ENCODE results near the gene MTAP. TPM values are rescaled to one million over a fixed set of nuclear protein-coding genes. Genes with fewer than 3 reads are reported as not detected.

Gene MTAP
- total RNA-seq, 1 donor: 30.4 TPM

- Histone ChIP-seq H3K27ac (ENCODE audit: low read depth, low read length) (no peak overlapping the region), H3K36me3 (ENCODE audit: insufficient read depth, low read length) (no peaks in the 10 kb centered on the region), H3K4me2 (ENCODE audit: insufficient read depth, low read length) (no peak overlapping the region), H4K20me1 (ENCODE audit: insufficient read depth, low read length) (no peaks in the 10 kb centered on the region), H2AFZ (ENCODE audit: low read length) (no peak overlapping the region), H3K4me3 (ENCODE audit: insufficient read depth, low read length) (no peak overlapping the region), H3K27me3 (ENCODE audit: insufficient read depth, low read length) (no peaks in the 10 kb centered on the region), H3K9me3 (ENCODE audit: low read depth, low read length) (no peaks in the 10 kb centered on the region), H3K79me2 (ENCODE audit: insufficient read depth, low read length) (no peaks in the 10 kb centered on the region), H3K4me1 (ENCODE audit: insufficient read depth, low read length) (peaks cover 18% of the 10 kb centered on the region)
- TF ChIP-seq, protein P1, sequence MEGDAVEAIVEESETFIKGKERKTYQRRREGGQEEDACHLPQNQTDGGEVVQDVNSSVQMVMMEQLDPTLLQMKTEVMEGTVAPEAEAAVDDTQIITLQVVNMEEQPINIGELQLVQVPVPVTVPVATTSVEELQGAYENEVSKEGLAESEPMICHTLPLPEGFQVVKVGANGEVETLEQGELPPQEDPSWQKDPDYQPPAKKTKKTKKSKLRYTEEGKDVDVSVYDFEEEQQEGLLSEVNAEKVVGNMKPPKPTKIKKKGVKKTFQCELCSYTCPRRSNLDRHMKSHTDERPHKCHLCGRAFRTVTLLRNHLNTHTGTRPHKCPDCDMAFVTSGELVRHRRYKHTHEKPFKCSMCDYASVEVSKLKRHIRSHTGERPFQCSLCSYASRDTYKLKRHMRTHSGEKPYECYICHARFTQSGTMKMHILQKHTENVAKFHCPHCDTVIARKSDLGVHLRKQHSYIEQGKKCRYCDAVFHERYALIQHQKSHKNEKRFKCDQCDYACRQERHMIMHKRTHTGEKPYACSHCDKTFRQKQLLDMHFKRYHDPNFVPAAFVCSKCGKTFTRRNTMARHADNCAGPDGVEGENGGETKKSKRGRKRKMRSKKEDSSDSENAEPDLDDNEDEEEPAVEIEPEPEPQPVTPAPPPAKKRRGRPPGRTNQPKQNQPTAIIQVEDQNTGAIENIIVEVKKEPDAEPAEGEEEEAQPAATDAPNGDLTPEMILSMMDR (IDR thresholded peaks at IDR 0.05; ENCODE audit: extremely low read depth, low read depth, low read length): no peak
- no peak for DNase-seq (ENCODE audit: insufficient read length, low spot score, missing footprints)
Observed at GRCh38 chr9:21936161-21936560, 133.7 kb downstream of the MTAP start.

- Histone ChIP-seq H3K9me3 (ENCODE audit: low read depth, low read length) (no peaks in the 10 kb centered on the region), H3K27ac (ENCODE audit: low read depth, low read length) (no peak overlapping the region), H3K4me1 (ENCODE audit: insufficient read depth, low read length) (no peaks in the 10 kb centered on the region), H3K36me3 (ENCODE audit: insufficient read depth, low read length) (no peaks in the 10 kb centered on the region), H2AFZ (ENCODE audit: low read length) (no peak overlapping the region), H3K27me3 (ENCODE audit: insufficient read depth, low read length) (no peaks in the 10 kb centered on the region), H3K79me2 (ENCODE audit: insufficient read depth, low read length) (no peaks in the 10 kb centered on the region), H3K4me3 (ENCODE audit: insufficient read depth, low read length) (no peak overlapping the region), H4K20me1 (ENCODE audit: insufficient read depth, low read length) (no peaks in the 10 kb centered on the region), H3K4me2 (ENCODE audit: insufficient read depth, low read length) (no peak overlapping the region)
- TF ChIP-seq, protein P1 (IDR thresholded peaks at IDR 0.05; ENCODE audit: extremely low read depth, low read depth, low read length): no peak
- DNase-seq (ENCODE audit: insufficient read length, low spot score, missing footprints): no peak
Observed at GRCh38 chr9:21941337-21941995, 139.0 kb downstream of the MTAP start.

- no peaks in the 10 kb centered on the region for H3K9me3 ChIP-seq (ENCODE audit: low read depth, low read length)
- no peak overlapping the region for H2AFZ ChIP-seq (ENCODE audit: low read length)
- TF ChIP-seq, protein P1 (IDR thresholded peaks at IDR 0.05; ENCODE audit: extremely low read depth, low read depth, low read length): no peak
- DNase-seq (ENCODE audit: insufficient read length, low spot score, missing footprints): no peak
- no peaks in the 10 kb centered on the region for H3K27me3 ChIP-seq (ENCODE audit: insufficient read depth, low read length)
- H3K27ac ChIP-seq (ENCODE audit: low read depth, low read length): no peak overlapping the region
- no peak overlapping the region for H3K4me2 ChIP-seq (ENCODE audit: insufficient read depth, low read length)
- no peak overlapping the region for H3K4me3 ChIP-seq (ENCODE audit: insufficient read depth, low read length)
- H3K79me2 ChIP-seq (ENCODE audit: insufficient read depth, low read length): no peaks in the 10 kb centered on the region
- no peaks in the 10 kb centered on the region for H3K36me3 ChIP-seq (ENCODE audit: insufficient read depth, low read length)
- no peaks in the 10 kb centered on the region for H4K20me1 ChIP-seq (ENCODE audit: insufficient read depth, low read length)
- no peaks in the 10 kb centered on the region for H3K4me1 ChIP-seq (ENCODE audit: insufficient read depth, low read length)
Observed at GRCh38 chr9:21943464-21943863, 141.0 kb downstream of the MTAP start.

DNA sequence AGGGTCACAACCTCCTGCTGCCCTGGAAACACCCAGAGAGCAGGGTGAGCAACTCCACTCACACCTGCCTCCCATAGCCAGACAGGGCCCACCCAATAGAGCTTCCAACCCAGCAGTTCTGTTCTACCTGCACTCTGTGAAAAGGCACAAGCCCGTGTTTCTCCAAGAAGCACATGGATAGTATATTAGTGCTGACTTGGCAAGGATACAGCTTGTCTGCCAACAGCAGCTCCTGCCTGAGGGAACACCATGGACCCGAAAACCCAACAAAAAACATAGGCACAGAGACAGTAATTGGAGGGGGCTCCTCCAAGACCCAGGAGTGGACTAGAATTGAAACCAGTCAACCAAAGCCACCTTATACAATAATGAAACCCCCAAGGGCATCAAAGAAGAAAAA is 143.2 kb downstream of the MTAP start:
- Histone ChIP-seq H3K27me3 (ENCODE audit: insufficient read depth, low read length) (no peaks in the 10 kb centered on the region), H4K20me1 (ENCODE audit: insufficient read depth, low read length) (no peaks in the 10 kb centered on the region), H3K9me3 (ENCODE audit: low read depth, low read length) (no peaks in the 10 kb centered on the region), H3K79me2 (ENCODE audit: insufficient read depth, low read length) (no peaks in the 10 kb centered on the region), H3K4me2 (ENCODE audit: insufficient read depth, low read length) (no peak overlapping the region), H3K4me1 (ENCODE audit: insufficient read depth, low read length) (no peaks in the 10 kb centered on the region), H3K36me3 (ENCODE audit: insufficient read depth, low read length) (no peaks in the 10 kb centered on the region), H3K4me3 (ENCODE audit: insufficient read depth, low read length) (no peak overlapping the region), H2AFZ (ENCODE audit: low read length) (no peak overlapping the region), H3K27ac (ENCODE audit: low read depth, low read length) (no peak overlapping the region)
- TF ChIP-seq, protein P1 (IDR thresholded peaks at IDR 0.05; ENCODE audit: extremely low read depth, low read depth, low read length): no peak
- no peak for DNase-seq (ENCODE audit: insufficient read length, low spot score, missing footprints)

Measured in osteoblast (primary cell).